Effector CD8-positive, alpha-beta T cell (primary cell): ENCODE measurements around the gene GNG3.
A peak's percentile ranks its signal among the peaks of the same experiment; 100 is the strongest.
"Not testable (repeated sequence)": the region's sequence is repeated elsewhere in the genome, so short reads cannot be mapped to it uniquely, and the experiment has no call there.

Experiments
- DNase-seq: peaks from one replicate; lab custom pipeline; 2025; lab: John Stamatoyannopoulos, UW

The GNG3 gene

DNA sequence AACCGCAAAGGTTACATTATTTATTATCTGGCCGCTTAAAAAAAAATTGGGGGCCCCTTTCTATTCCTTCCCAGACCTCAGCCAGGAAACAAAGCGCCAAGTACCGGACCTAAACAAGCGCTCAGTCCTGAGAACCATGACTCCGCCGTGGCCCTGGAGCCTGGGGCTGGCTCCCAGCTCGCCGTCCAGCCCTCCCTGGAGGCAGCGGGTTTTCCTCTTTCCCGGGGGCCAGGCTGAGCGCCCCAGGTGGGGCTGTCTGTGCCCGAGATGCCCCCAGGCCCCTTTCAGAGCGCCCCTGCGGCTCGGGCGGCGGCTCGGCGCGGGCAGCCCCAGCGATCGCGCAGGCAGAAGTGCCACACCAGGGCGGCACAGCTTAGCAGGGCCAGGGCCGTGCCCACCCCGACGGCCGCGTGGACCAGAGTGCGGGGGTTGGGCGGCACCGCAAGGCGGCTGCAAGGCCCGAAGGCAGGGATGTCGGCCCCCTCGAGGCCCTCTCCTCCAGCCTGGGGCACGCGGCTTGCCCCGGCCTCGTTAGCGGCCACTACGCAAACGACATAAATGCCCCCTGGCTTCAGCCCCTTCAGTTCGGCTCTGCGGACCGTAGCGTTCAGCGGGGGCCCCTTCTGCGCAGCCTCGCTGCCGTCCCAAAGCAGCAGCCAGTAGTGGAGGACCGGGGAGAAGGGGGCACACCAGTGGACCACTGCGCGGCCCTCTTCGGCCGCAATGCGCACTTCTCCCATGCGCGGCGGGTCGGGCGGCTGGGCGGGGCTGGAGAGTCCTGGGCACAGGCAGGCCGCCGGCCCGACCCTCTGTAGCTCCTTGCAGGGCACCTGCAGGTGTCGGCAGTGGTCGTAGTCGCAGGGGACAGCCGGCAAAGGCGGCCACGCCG lies 19.7 kb upstream of the GNG3 start:
- DNase-seq = no peak

DNA sequence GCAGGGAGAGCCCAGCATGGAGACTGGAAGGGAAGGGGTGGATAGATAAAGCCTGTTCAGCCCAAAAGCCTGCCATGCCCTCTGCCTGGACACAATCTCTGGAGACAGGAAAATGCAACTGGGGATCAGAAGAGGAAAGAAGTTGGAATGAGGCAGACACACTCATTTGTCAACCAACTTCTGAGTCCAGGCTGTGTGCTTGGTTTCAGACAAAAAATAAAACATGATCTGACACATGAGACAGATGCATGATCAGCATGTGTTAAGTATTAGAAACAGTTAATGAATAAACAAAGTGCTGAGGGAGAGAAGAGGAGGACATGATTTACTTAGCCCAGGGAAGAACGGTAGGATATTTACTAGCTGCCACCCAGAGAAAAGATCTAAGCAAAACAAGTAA lies 19.0 kb upstream of the GNG3 start:
- no peak for DNase-seq

DNA sequence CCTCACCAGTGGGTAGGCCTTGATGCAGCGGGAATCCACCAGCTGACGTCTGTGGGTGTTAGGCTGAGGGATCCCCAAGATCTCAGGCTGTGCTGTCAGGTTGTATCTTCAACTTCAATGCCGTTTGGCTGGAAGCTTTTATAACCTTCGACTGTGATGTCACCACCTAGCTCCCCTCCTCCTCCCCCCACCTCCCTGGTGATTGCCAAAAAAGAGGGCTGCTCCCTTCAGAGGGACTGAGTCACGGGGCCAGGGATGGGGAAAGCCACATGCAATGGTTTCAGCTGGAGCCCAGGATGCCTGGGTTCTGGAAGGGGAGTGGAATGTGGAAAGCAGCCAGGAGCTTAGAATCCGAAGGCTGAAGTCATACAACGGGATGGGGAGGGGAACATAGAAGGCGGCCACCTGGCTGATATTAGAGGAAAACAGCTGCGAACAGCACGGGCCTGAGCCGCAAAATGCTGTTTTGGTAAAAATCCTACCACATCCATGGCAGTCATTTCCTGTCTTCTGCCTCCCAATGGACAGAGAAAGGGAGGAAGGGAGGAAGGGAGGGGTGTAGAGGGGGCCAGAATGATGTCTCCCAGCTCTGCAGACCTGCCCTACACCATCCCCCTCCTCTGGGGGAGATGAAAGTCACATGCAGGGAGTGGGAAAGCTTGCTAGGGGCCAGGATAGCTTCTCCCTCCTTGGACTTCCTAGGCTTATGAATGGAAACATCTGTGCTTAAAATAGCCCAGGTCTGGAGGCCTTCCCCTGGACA lies 17.9 kb upstream of the GNG3 start, which contains the start of gene LRRN4CL:
LRRN4CL (minus strand) TSS at position 110 of the 763 bp plus-strand sequence. CDS start 1,022 bp downstream, outside the sequence.
- no peak for DNase-seq

DNA sequence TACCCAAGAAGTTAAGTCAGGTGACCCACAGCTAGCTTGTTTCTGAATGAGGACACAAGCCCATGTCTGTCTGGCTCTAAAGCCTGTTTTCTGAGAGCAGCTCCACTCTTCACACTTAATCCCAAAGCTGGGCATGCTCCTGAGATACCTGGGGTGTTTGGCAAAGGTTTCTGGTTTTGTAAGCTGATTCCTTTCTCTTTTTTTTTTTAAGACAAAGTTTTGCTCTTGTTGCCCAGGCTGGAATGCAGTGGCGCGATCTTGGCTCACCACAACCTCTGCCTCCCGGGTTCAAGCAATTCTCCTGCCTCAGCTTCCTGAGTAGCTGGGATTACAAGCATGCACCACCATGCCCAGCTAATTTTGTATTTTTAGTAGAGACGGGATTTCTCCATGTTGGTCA lies 13.9 kb upstream of the GNG3 start:
- DNase-seq = not testable (repeated sequence)

DNA sequence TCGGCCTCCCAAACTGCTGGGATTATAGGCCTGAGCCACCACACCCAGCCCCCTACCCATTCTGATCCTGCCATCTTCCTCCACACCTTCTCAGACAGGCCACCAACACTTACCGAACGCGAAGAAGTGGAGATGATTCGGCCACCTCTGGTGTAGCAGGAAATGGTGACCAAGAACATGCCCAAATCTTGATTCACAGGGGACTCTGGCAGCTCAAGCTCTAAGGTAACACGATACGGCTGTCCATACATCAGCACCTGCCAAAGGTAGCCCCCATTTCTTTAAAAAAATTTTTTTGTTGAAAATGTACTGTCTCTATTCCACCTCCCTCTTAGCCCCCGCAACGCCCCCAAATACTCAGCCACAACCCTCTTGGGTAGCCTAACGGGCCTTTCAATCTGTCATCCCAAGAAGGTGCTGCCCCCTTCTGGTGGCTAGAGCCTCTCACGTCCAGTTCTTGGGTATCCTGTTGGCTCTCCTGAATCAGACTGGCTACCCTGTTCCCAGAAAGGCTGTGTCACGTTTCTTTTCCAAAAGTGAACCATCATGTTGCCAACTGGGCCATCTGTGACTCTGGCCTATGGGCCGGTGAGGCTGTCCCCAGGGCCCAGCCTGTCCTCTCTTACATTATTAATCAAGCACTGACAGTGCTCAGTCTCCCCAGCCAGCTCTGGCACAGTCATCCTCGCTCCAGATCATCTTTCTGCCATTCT lies 12.9 kb upstream of the GNG3 start:
- peak; percentile 62 for DNase-seq

DNA sequence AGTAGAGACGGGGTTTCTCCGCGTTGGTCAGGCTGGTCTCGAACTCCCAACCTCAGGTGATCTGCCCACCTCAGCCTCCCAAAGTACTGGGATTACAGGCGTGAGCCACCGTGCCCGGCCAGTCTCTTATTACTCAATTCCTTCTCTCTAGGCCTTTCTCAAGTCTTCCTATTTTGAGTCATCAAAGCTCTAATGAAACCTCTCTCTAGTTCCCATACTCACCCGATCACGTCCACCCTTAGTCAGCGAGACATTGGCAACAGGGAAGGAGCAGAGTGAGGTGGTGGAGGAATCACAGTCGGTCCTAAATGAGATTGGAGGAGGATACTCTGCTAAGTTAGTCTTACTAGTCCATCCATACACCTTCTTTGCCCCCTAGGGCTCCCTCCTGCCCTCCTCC lies 5.2 kb upstream of the GNG3 start:
- no peak for DNase-seq

DNA sequence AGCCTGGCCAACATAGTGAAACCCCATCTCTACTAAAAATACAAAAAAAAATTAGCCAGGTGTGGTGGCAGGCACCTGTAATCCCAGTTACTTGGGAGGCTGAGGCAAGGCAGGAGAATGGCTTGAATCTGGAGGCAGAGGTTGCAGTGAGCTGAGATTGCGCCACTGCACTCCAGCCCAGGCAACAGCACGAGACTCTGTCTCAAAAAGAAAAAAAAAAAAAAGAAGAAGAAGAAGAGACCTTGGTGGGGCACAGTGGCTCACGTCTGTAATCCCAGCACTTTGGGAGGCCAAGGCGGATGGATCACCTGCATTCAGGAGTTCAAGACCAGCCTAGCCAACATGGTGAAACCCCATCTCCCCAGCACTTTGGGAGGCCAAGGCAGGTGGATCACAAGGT lies 3.6 kb upstream of the GNG3 start:
- DNase-seq = not testable (repeated sequence)

DNA sequence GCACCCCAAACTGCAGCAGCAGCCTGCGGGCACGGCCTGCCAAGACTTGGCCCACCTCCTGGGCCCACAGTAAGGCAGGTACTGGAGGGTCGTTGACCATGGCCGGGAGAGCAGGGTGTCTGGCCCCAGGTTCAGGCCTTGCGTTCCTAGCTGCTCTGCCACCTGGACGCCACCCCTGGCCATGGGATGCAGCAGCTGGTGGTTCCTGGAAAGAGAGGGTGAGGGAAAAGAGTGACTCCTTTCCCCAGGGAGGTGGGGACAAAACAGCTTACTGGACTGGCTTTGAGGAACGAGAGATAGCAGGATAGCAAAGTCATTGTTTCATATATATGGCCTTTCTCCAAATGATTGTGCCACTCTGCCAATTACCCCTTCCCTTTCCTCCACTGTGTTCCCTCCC lies 2.1 kb upstream of the GNG3 start:
- DNase-seq = no peak

DNA sequence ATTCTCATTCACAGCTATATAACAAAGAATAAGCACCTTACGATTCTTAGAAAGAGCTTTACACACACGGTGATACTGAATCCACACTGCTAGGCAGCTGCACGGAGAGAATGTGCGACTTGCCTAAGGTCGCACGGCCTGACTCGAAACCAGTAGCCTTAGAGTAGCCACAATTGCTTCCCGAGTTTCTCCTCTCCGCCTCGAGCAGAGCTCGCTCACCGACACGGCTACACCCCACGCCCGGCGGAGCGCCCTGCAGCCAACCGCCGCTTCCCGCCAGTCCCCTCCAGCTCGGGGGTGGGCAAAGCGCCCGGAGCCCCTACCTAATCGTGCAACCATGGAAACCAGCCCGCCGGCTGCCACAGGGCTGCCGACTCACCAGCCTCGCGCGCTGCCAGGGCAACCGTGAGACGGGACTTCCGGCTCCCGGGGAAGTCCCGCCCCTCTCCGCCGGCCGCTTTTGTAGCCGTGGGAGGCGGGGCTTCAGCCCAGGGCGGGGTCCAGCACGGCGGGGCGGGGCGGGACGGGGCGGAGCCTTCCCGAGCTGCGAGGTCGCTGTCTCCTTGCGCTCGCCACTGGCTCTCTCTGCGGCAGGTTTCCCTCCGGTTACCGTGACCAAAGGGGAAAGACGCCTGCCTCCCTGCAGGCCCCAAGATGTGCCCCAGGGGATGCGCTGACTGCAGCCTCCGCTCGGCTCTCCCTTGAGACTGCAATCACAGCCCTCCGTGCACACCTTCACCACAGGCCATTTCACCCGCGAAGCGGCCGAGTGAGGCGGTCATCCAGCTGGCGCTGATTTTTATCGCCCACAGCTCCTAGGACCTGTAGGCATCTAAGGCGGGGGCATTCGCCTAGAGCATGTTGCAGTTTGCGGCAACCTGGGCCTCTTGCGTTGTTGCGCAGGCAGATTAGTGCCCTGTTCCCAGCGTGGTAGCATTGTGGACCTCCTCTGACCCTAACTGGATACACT lies 1.3 kb upstream of the GNG3 start:
- DNase-seq = peak; percentile 94

DNA sequence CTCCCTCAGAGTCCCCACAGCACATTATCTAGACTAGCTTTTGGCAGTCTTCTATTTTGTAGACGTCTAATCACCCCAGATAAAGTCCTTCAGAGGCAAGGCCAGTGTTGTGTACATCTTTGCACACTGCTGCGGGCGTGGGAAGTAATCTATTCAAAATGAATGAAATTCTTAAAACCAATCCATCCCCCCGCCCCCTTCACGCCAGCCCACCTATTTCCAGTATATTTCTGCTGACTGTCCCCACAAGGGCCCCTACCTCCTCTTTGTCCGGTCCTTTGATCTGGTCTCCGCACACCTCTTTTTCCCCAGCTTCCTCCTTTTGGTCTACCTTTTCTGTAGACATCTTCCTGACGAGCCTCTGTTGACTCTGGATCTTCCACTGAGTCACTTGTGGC lies 627 bp upstream of the GNG3 start:
- DNase-seq = no peak

DNA sequence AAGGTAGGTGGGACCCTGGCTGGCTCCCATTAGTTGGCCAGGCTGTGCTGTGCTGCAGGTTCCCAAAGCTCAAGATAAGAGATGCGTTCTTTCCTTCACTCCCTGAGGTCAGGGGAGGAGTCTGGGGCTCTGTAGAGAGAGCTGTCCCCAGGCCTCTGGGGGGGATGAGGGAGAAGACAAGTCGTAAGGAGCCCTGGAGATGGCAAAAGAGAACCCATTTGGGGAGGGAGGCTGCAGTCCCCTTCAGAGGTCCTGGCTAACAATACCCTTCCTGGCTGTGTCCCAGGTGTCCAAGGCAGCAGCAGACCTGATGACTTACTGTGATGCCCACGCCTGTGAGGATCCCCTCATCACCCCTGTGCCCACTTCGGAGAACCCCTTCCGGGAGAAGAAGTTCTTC lies 916 bp downstream of the GNG3 start:
- DNase-seq = no peak

DNA sequence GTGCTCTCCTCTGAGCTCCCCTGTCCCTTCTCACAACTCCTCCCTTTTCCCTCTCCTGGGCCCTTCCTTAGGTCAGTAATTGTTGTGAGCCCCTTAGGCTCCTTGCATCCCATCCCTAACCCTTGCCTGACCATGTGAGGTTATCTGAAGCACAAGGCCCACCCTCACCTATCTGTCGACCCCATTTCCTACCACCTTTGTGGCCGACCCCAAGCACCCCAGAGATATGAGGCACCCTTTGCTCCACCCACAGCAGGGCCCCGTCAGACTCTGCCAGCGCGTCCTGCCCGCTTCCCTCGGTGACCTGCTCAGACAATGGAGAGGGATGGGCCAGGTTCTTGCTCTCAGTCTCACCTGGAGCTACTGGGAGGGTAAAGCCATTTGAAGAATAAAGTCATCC lies 1.3 kb downstream of the GNG3 start:
- DNase-seq = peak; percentile 44

DNA sequence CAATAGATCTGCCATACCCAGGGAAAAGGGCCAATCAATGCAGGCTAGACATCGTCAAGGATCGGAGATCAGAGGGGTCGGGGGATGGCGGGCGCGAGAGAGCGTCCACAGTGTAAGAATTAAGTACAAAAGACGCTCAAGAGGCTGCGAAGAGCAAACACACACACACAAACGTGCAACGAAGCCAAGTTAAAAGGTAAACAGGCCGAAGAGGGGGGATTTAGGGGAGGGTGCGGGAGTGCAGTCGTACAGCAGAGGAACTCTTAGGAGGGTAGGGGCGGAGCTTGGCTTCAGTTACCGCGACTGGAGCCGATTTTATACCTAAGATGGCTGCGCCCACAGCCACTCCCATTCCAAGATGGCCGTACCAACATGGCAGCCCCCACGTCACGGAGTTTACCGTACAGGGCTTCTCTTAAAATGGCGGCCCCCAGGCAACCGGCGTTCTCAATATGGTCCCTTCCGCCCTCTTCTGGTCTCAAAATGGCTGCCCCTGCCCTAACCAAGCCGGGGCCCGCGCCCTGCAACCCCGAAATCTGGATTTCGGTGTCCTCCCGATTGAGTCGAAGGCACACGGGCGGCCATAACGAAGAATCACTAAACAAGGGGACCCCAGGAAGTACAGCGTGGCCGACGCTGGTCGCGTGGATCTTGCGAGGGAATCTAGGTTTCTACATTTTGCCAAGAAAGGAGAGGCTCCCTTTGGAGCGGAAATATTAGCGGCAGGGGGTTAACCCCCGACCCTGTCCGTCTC lies 1.9 kb downstream of the GNG3 start:
- DNase-seq = peak; percentile 93

DNA sequence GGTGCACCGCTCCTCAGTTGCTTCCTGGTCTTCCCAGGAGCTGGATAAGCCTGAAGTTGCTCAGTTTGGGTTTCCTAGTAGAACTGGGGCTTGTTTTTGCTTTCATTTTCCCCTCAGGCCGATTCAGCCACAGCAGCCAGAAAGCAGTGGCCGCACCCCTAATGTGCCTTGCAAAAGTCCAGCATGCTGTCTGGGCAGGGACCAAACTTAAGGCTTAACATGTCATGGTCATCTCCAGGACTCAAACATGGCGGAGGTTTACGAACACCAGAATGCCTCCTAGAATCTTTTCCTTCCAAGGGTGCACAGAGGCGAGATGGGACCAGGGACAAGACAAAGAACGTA lies 2.5 kb downstream of the GNG3 start:
- DNase-seq = no peak

DNA sequence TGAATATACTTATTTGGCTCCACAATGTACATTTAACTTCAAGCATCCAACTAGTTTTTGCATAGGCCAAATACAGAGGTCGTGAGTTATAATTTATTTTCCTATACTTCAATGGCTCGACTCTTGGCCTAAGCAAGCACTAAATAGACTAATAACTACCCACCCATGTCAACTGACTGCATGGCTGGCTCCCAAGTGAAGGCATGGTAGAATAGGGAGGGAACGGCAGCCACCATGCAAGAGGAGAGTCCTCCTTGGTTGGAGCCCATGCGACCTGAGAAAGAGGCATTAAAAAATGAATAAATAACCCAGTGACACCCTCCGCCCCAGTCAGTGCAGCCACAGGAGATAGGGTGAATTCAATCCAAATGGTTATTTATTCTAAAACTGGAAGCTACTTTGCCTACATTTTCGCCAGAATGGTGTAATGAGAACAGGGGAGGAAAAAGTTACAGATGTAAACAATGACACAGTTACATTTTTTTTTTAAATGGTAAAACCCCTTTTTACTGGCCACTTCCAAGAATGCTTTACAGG lies 4.9 kb downstream of the GNG3 start:
- DNase-seq = no peak

DNA sequence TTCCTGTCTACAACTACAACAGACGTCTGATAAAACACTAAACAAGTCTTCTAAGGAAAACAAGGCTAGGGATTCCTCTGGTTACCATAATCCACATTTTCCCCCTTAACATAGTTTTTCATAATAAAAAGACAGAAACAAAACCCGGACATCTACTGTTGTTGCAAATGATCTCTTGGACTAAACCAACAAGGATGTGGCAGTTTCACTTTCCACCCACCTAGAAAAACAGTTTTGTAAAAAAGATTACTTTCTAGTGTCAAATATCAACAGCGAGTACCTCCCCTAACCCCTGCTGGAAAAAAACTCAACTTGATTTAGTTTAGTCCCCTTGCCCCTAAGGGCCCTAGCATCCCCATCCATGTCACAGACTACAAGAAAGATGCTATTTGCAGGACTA lies 5.4 kb downstream of the GNG3 start:
- no peak for DNase-seq

DNA sequence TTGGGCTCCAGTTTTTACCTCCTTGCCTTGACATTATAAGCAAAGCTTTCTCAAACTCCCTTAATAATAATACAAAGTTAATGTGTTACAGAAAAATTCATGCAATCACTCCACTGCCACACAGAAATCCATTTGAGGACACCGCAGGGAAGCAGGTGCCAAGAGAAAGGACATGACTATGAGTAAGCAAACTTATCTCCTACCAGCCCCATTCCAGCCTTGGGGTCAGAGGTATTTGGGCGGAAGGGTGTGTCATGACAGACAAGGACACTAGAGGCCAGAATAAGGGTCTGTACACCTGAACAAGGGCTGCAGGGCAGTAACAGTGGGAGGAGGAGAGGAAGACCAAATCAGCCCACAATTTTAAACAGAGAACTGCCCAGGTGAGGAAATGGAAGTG lies 5.9 kb downstream of the GNG3 start:
- no peak for DNase-seq

DNA sequence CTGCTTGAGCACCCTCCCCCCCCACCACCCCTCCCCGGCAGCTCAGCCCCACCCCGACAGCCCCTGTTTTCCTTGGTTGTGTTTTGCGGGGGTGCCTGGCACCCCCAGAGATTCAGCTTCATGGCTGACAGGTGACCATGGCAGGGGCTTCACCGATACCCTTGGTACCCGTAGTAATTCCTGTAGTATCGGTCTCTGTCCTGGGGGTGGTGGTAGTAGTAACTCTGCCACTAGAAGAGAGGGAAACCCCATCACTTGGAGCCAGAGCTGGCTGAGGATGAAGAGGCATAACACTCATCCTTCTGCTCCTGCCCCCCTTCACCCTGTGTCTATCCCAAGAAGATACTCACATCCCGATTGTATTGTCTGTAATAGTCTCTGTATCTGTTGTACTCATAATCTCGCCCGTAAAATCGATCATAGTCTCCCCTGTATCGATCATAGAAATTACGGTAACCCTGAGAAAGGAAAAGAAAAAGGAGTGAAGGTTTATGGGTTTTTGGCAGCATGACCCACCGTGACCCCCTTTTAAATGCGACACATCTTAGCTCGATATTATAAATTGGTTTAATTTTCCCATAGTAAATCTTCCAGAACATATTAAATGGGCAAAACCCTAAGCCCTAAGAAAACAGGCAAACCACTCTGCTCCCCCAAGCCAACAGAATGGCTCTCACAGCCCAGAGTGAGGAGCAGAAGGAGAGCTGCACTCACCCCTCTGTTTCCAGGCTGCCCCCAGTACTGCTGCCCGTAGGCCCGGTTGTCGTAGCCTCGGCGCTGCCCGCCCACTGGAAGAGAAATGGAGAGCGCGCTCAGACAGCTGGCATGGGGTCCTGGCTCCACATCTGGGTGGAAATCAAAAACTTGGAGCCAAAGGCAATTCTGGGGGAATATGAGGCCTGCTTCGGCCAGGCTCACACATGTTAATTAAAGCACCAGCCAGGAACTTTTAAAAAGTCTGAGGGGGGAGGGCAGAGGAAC lies 8.0 kb downstream of the GNG3 start:
- DNase-seq = no peak

DNA sequence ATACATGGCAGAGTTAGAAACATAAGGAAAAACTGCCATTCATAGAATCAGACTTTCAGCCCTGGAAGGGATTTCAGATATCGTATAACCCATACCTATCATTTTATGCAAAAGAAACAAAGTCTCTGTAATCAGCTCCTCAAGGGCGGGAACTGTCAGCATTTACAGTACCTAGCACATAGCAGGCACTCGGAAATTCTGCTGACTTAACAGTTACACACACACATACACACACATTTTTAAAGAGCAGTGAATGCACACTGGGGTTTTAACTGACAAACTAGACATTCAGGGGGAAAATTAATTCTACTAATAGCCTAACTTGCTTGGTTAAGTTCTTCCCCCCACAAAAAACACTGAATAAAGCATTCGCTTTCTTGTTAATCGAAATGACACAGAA lies 8.7 kb downstream of the GNG3 start:
- no peak for DNase-seq
